HG03565 (cell line): ENCODE measurements around the gene RSPO1.

Source experiments
- ATAC-seq: cut with Tn5 transposase; IDR thresholded peaks from one replicate; pipeline ENCODE4 v1.9.1; 2021; ENCODE audit warnings: mild to moderate bottlenecking, moderate library complexity; ENCODE audit not compliant: unreplicated experiment

Gene RSPO1

DNA sequence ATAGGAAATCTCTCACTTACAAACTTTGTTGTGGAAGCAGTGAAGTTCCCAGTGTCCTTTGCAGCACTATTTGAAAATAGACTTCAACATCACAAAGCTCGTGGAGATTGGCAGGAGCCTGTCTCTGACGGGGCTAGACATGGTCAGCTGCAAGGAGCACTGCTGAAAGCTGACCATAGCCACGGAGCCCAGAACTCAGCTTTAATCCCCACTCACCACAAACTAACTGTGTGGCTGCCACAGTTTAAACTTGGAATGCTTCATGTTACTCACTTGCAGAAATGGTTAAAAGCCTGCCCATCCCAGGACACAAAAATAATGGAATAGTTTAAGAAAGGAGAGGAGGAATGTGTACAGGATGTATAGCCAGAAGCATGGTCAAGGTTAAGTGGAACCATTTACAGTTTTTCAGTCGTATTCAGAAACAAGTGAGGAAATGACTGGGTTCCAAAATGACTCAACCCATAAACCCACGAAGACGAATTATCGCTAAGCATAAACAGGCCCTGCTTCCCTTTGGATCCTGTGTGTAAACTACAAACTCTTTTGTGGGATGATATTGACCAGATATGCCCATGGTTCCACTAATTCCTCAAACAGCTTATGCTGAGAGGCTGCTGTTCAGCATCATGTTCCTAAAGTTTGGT is 59.7 kb downstream of the RSPO1 start:
- ATAC-seq, result no peak

DNA sequence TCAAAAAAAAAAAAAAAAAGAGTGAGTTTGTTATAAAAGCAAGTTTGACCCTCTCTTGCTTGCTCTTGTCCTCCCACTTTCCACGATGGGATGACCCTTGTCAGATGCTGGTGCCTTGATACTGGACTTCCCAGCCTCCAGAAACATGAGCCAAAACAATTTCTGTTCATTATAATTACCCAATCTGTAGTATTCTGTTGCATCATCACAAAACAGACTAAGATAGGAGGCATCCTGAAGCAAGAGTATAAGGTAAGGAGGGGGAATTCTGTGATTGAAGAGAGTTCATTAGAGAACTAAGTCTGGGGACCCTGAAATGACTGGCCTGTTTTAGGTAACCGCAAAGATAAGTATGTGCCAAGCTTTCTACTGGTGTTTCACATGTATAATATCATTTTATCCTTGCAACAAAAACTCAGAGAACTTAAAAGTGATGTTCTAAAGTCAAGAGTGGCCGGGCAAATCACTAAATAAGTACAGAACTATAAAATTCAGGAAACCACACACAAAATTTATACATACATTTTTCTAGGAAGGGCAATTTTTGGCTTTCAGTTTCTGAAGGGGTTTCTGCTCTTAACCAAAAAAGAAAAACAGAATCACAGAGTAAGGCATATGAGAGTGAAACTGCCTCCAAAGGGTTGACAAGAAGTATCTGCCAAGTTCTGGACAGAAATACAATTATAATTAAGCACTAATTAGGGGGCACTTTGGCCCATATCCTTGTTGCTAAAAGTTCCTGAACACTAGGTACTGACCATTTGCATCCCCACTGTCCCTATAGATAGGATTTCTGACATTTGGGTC is 64.0 kb downstream of the RSPO1 start:
- ATAC-seq, result no peak

DNA sequence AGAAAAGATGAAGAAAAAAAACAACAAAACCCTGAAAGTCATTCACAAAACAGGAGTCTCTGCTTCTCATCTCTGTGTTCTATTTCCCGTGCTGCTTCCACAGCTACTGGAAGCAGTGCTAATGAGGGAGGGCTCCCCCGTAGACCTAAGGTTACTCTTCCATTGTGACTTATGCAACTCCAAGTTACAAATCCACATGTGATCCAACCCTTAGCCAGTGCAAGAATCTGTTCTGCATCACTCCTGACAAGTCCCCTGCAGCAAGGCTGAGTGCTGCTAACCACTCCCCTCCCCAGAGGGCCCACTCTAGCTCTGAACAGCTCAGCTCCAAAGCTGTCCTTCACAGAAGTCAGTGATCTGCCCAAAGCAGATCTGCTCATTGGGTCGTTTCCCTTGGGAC is 67.7 kb downstream of the RSPO1 start:
- no peak for ATAC-seq

DNA sequence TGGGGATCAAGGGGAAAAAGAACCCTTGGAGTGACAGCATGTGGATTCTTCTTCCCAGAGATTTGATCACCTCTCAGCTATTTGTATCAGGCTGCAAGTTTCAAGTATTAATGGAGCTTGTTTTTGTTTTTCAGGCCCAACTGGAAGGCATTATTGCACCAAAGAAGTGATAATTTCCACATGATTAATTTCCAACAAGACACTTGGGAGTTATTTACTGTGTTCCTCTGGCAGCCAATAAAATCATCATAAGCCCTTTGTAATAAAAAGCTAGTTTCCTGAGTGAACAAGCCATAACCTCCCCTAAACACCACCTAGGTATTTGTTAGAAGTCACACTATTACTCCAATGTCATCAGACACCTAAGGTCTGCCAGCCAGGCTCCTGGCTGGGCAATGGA is 69.8 kb downstream of the RSPO1 start:
- ATAC-seq, result no peak

DNA sequence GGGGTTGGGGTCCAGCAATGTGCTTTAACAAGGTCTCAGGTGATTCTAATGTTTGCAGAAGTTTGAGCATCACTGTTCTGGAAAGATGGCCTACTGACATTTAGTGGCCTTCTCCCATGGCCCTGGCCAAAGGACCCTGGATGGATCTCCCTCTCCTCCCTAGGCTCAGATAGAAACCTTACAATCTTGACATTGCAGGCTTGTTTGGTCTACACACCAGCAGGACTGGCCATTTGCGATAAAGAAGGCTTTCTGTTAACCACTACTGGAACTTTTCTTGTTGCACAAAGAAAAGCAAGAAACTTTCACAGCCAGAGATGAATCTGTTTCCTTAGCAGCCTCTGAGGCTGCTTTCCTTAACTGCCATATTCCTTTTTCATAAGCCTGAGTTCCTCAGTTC is 71.7 kb downstream of the RSPO1 start:
- ATAC-seq, result no peak
